SKM-1 treated with dmso at 0.1 percent for 144 hours (cell line): ENCODE results near the gene DCLRE1A.

Source experiments
- DNase-seq: peaks from one replicate; lab custom pipeline; 2025; ENCODE audit not compliant: unreplicated experiment; lab: John Stamatoyannopoulos, UW

DCLRE1A gene

DNA sequence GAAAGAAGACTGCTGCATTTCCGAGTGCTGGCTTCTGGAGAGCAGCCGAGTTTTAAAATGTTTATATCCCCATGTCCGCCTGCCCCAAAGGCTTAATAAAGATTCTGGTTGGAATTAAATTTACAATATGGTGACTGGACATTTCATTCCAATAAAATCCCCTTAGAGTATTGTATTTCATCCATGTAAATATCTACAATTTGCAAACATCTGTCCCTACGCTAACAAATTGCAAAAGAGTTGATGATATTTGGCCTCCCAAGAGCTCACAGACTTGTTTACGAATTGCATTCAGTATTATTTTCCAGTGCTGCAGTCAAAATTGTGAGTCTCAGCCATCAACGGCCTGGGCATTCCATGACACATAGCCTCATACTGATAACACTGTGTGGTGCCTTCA, 52.3 kb downstream of the DCLRE1A start:
- DNase-seq, result no peak

DNA sequence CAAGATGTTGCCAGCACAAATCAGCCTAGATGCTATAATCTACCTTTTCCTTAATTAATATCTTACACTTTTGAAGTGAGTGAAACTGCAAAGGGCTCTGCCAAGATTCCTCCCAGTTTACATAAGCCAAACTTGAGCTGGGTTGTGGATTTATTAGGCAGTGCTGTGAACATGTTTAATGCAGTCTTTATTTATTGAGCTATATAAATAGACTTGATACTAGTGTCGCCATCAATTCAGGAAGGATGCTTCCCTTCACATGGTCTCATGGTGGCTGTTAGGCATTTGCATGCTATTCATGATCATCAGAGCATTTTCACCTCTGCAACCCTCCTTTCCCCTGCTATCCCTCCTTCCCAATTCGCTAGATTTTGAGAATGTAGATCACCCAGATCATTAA, 62.2 kb downstream of the DCLRE1A start:
- no peak for DNase-seq

DNA sequence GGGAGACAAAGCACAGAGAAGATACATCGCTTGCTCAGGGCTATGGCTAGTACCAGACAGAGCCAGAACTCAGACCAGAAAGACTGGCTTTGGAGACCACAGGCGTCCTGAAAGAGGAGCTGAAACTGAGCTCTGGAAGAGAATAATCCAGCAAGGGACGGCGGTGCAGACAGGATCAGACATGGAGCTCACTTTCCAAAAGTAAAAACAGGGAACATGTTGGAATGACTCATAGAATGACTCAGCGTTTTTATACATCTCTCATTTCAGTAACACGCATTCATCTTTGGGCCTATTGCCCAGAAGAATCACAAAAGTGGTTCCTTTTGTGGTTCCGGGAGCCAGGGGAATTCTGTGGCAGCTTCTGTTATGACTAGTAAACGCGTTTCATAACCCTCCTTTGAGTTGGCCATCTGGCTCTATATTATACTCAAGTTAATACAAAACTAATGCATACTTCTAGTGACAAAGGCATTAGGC, 65.2 kb downstream of the DCLRE1A start:
- DNase-seq, result no peak
